GM04504 (cell line): ENCODE data around the gene IZUMO1.

Experiments used
- DNase-seq: peaks from one replicate; pipeline ENCODE4 v3.0.0-alpha.2; 2012; ENCODE audit warnings: low read depth

Gene IZUMO1

GRCh38 chr19:48757089-48757675, 10.5 kb upstream of the IZUMO1 start:
- no peak for DNase-seq

- no peak for DNase-seq
Measured at GRCh38 chr19:48756686-48757085, 10.0 kb upstream of the IZUMO1 start.

GRCh38 chr19:48756212-48756611, 9.5 kb upstream of the IZUMO1 start:
- DNase-seq: no peak

- DNase-seq: no peak
Measured at GRCh38 chr19:48755787-48756186, 9.1 kb upstream of the IZUMO1 start.

GRCh38 chr19:48755084-48755641, 8.5 kb upstream of the IZUMO1 start, which contains the start of gene FGF21:
Gene FGF21, plus strand, starts transcription at chr19:48755524. Its CDS starts 713 bp downstream, at chr19:48756237.
- no peak for DNase-seq

DNA sequence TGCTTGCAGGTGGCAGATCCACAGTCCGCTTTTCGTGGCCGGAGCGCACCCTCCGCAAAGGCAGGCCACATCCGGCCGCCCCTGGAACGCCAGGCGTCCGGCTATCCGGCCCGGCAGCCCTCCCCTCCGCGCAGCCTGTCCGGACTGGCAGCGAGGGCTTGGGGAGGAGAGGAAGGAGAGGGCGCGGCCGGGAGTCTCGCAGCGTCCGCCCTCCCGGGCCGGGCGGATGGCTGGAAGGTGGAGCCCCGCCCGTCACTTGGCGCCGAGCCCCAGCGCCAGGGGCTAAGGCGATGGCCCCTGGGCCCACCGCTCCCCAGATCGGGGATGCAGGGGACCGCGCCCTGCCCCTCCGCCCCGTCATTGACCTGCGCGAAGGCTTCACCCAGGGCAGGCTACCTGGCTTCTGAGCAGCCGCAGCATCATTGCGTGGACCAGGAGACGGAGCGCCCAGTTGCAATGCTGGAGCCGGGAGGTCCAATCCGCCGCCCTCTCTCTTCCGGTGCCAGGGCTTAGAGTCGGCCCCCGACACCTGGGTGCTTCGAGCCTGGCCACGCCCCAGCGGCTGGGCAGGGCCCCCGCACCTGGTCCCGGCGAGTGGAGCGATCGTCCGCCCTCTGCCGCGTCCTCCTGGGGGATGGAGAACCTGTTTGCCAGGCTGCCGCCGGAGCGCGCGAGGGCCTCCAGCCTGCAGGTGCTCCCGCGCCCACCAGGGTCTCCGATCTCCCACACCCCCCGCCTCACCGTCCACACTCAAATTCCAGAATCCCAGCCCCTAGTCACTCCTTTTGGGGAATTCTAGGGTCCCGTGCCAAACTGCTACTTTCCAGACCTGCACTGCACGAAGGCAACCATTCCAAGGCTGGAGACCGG, 6.0 kb upstream of the IZUMO1 start, which contains the start of gene FUT1:
Gene FUT1, minus strand, starts transcription at position 146 of the 870 bp plus-strand sequence. CDS start 1,360 bp downstream, outside the sequence.
- DNase-seq: no peak

GRCh38 chr19:48751845-48752495, 5.3 kb upstream of the IZUMO1 start:
- DNase-seq: no peak

- no peak for DNase-seq
Measured at GRCh38 chr19:48750771-48751504, 4.2 kb upstream of the IZUMO1 start.

GRCh38 chr19:48750351-48750750, 3.6 kb upstream of the IZUMO1 start:
- DNase-seq: no peak

GRCh38 chr19:48749571-48750198, 3.0 kb upstream of the IZUMO1 start:
- no peak for DNase-seq

DNA sequence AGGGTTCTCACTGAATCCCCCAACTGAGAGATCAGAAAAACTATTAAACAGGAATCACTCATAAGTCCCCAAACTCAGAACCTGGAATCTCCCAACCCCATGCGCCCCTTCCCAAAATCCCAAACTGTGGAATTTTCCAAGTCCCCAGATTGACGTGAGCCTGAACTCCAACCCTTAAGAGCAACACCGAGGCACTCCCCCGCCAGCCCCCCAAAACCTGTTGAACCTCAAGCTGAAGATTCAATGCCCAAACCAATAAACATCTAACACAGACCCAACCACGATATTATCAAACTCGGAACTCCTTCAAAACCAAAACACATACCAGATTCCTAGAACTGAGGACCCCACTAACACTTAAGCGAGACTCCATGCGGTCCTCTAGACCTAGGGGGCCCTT, 599 bp downstream of the IZUMO1 start:
- DNase-seq: no peak

DNA sequence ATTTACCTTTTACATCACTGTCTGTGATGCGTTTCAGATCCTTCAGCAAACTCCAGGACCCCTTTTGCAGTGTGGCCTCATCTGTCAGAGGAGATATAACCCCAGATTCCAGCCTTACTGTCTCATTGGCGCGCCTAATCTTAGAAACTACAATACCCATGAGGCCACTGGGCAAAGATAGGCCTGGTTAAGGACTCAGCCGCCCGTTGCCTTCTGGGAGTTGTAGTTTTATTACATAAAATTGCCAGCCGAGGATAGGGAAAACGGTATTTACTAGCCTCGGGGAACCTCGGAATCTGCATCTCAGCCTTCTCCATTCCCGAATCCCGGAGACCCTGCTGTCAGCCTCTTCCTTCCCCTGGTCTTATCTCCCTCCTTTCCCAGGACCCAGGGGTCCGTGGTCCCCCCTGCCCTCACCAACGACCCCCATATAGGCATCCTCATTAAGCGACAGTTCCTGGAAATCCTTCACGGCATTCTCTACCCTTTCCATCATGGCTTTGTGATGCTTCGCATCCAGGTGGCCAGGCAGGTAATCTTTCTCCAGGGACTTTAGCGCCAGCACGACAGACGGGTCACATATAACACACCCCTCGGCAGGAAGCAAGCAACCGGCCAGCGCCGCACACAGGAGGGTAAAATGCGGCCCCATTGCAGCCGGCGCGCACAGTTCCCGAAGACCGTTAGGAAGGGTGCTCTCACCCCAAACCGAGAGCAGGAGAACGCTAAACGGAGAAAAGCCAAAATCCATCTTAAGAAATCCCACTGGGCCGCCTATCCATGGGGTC, 1.3 kb downstream of the IZUMO1 start:
- DNase-seq: no peak

DNA sequence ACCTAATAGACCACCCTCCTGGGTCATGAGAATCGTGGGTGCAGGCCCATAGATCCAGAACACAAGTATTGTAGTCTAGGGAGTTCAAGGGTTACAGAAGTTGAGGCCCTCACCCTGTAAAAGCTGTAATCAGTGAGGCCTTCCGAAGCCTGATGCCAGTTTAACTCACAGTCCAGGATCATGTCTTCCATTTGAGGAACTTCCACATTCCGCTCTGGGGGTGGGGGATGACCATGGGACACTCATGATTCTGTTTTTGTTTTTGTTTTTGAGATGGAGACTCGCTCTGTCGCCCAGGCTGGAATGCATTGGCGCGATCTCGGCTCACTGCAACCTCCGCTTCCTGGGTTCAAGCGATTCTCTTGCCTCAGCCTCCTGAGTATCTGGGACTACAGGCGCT, 4.6 kb downstream of the IZUMO1 start:
- DNase-seq: no peak

- DNase-seq: no peak
Measured at GRCh38 chr19:48741129-48741999, 5.3 kb downstream of the IZUMO1 start.

- DNase-seq: no peak
Measured at GRCh38 chr19:48740164-48740972, 6.3 kb downstream of the IZUMO1 start, which contains the start of gene RASIP1. Gene RASIP1, minus strand, starts transcription at chr19:48740610. Its CDS starts 328 bp downstream, at chr19:48740282.

- no peak for DNase-seq
Measured at GRCh38 chr19:48739404-48740163, 7.1 kb downstream of the IZUMO1 start.

- no peak for DNase-seq
Measured at GRCh38 chr19:48738557-48739403, 7.9 kb downstream of the IZUMO1 start.
